Ectodermal cell (in vitro differentiated cells): ENCODE measurements around the gene HLA-DMB.

ENCODE experiments used
- H3K27ac ChIP-seq: 2 replicates; pipeline ENCODE4 v1.7.0; 2013; ENCODE audit warnings: mild to moderate bottlenecking, low read depth, low read length; ENCODE audit not compliant: insufficient read depth, poor library complexity, severe bottlenecking
- H3K27me3 ChIP-seq: 2 replicates; pipeline ENCODE4 v1.7.0; 2013; ENCODE audit warnings: mild to moderate bottlenecking, low read length; ENCODE audit not compliant: insufficient read depth, control insufficient read depth, poor library complexity, severe bottlenecking
- H3K36me3 ChIP-seq: one replicate; pipeline ENCODE4 v1.7.0; 2013; ENCODE audit warnings: low read length; ENCODE audit not compliant: control insufficient read depth, insufficient read depth
- H3K4me1 ChIP-seq: one replicate; pipeline ENCODE4 v1.7.0; 2013; ENCODE audit warnings: low read length; ENCODE audit not compliant: control insufficient read depth, insufficient read depth
- H3K4me3 ChIP-seq: 2 replicates; pipeline ENCODE4 v1.7.0; 2013; ENCODE audit warnings: low read depth, low read length, control low read depth; ENCODE audit not compliant: insufficient read depth
- H3K9me3 ChIP-seq: 2 replicates; pipeline ENCODE4 v1.7.0; 2013; ENCODE audit warnings: mild to moderate bottlenecking, low read length, moderate library complexity; ENCODE audit not compliant: control insufficient read depth
- WGBS, 2 experiments: methylation state at CpG; one replicate each; pipeline ENCODE4 v1.1.7; 2013; ENCODE audit warnings: missing lambda C conversion rate in 2 of 2; 5-methylcytosine and 5-hydroxymethylcytosine counted together

Gene HLA-DMB

DNA sequence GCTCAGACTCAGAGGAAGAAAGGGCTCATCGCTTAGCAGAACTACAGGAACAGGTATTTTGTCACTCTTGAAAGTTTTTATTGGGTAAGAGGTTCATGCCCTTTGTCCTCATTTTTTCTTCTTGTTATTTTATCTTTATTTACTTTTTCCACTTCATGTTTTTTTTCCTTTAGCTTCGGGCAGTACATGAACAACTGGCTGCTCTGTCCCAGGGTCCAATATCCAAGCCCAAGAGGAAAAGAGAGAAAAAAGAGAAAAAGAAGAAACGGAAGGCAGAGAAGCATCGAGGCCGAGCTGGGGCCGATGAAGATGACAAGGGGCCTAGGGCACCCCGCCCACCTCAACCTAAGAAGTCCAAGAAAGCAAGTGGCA is 37.1 kb upstream of the HLA-DMB start:
- Histone ChIP-seq H3K36me3 (peaks cover 76% of the 10 kb centered on the region), H3K27me3 (no peaks in the 10 kb centered on the region), H3K4me1 (peaks cover 6% of the 10 kb centered on the region), H3K9me3 (no peaks in the 10 kb centered on the region), H3K27ac (no peak overlapping the region), H3K4me3 (no peak overlapping the region)
- 96 to 97% methylated on average over 7 of the region's 7 CpGs for WGBS, 2 experiments

GRCh38 chr6:32977272-32977952 is 36.6 kb upstream of the HLA-DMB start:
- H3K4me3 ChIP-seq, result no peak overlapping the region
- peaks cover 80% of the 10 kb centered on the region for H3K36me3 ChIP-seq
- H3K4me1 ChIP-seq, result peaks cover 6% of the 10 kb centered on the region
- no peaks in the 10 kb centered on the region for H3K9me3 ChIP-seq
- H3K27me3 ChIP-seq, result no peaks in the 10 kb centered on the region
- no peak overlapping the region for H3K27ac ChIP-seq
- WGBS, 2 experiments, result 96% methylated on average over 10 of the region's 10 CpGs

GRCh38 chr6:32976334-32977069 is 35.7 kb upstream of the HLA-DMB start:
- H3K27me3 ChIP-seq, result no peaks in the 10 kb centered on the region
- H3K36me3 ChIP-seq, result peaks cover 76% of the 10 kb centered on the region
- no peak overlapping the region for H3K27ac ChIP-seq
- H3K4me1 ChIP-seq, result peaks cover 6% of the 10 kb centered on the region
- 94 to 97% methylated on average over 7 of the region's 7 CpGs for WGBS, 2 experiments
- H3K4me3 ChIP-seq, result no peak overlapping the region
- H3K9me3 ChIP-seq, result no peaks in the 10 kb centered on the region

DNA sequence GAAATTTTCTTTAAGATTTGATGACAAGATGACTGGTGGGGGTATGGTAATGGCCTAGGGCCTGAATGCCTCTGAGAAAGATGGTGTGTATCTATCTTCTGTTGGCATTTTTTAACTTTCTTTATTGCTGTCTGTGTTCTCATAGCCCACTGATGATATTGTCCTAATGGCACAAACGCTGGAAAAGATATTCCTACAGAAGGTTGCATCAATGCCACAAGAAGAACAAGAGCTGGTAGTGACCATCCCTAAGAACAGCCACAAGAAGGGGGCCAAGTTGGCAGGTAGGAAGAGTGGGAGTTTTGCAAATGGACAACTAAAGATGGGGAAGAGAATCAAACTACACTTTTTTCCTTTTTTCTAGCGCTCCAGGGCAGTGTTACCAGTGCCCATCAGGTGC is 35.1 kb upstream of the HLA-DMB start:
- peaks cover 6% of the 10 kb centered on the region for H3K4me1 ChIP-seq
- WGBS, 2 experiments, result 91 to 96% methylated on average over 2 of the region's 2 CpGs
- H3K27me3 ChIP-seq, result no peaks in the 10 kb centered on the region
- H3K9me3 ChIP-seq, result no peaks in the 10 kb centered on the region
- H3K4me3 ChIP-seq, result peak overlapping the region; percentile 21
- peaks cover 70% of the 10 kb centered on the region for H3K36me3 ChIP-seq
- H3K27ac ChIP-seq, result no peak overlapping the region

DNA sequence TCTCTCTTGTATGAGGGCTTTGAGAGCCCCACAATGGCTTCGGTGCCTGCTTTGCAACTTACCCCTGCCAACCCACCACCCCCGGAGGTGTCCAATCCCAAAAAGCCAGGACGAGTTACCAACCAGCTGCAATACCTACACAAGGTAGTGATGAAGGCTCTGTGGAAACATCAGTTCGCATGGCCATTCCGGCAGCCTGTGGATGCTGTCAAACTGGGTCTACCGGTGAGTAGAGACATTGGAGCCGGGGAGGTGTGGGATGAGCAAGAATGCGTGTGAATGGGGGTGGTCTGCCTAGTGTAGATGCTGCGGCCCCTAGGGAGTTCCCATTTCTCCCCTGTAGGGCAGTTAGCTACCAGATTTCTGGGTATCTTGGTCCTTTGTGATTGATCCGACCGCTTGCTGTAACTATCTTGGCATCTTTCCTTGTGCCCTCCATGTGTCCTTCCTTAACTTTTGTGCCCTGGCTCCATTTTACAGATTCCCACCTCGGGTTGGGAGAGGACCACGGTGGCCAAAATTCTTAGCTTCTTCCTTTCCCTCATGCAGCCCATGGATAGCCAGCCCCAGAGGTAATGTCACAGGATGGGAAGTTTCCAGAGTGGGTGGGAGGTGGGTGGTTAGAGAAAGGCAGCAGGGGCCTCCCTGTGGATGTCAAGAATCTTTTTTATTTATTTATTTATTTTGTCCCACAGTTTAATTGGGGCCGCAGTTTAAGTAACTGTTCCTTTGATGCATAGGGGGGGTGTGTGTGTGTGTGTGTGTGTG is 33.9 kb upstream of the HLA-DMB start:
- Histone ChIP-seq H3K4me1 (peaks cover 6% of the 10 kb centered on the region), H3K27me3 (no peaks in the 10 kb centered on the region), H3K9me3 (no peaks in the 10 kb centered on the region), H3K36me3 (peaks cover 58% of the 10 kb centered on the region), H3K4me3 (peak overlapping the region; percentile 95), H3K27ac (no peak overlapping the region)
- WGBS, 2 experiments, result 26 to 40% methylated on average over 13 of the region's 14 CpGs

DNA sequence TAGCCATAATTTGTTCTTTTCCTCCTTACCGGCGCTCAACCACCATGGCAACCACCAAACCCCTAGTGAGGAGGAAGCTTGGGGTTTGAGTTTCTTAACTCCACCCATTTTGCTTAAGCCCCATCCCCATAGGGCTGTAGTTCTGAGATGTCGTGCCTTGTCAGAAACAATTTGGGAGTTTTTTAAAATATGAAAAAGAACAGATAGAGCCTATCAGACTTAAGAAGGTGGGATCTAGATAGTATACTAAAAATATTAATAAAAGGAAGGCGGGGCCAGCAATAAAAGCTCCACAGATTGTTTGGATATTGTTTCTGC is 33.1 kb upstream of the HLA-DMB start:
- peak overlapping the region; percentile 95 for H3K4me3 ChIP-seq
- 0 to 1% methylated on average over 1 to 4 of the region's 4 CpGs for whole genome bisulfite sequencing, 2 experiments
- H3K9me3 ChIP-seq, result no peaks in the 10 kb centered on the region
- peaks cover 6% of the 10 kb centered on the region for H3K4me1 ChIP-seq
- peaks cover 51% of the 10 kb centered on the region for H3K36me3 ChIP-seq
- H3K27me3 ChIP-seq, result no peaks in the 10 kb centered on the region
- no peak overlapping the region for H3K27ac ChIP-seq

DNA sequence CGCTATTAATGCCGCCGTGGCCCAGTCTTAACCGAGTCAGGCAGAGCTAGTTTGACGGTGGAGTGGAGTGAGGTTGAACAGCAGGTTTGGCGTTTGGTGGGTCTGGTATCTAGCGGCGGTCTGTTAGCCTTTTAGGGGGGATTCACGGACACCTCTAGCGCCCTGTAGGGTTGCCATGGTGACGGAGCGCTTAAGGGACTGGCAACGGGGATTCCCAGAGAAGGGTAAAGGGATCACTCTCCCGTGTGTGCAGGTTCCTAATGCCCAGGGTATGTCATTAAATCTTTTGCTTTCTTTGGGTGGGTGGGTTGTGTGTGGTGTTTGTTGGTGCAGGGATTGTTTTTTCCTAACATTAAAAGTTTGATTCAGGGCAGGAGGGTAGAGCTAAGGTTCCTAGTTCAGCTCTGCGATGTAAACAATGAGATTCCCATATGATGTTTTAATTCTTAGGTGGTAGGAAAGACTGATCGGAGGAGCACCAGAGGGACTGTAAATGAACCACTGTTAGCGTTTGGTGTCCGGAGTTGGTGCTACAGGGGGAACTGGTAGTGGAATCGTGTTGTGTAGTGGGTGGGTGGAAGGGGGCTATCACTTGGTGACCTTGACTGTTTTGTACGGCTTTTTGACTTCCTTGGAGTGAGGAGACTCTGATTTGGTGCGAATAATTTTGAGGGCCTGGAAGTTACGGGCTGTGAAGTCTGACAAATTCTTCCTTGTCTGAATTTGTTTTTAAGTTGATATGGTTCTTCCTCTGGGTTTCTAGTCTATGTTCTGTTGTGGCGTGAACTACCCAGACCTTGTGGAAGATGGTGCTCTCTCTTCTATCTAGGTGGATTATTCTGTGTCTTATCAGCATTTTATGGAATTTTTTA is 32.6 kb upstream of the HLA-DMB start:
- no peaks in the 10 kb centered on the region for H3K27me3 ChIP-seq
- peaks cover 6% of the 10 kb centered on the region for H3K4me1 ChIP-seq
- peak overlapping the region; percentile 95 for H3K4me3 ChIP-seq
- H3K9me3 ChIP-seq, result no peaks in the 10 kb centered on the region
- 1 to 2% methylated on average over 23 of the region's 23 CpGs for WGBS, 2 experiments
- peak overlapping the region; percentile 99 for H3K27ac ChIP-seq
- peaks cover 45% of the 10 kb centered on the region for H3K36me3 ChIP-seq

DNA sequence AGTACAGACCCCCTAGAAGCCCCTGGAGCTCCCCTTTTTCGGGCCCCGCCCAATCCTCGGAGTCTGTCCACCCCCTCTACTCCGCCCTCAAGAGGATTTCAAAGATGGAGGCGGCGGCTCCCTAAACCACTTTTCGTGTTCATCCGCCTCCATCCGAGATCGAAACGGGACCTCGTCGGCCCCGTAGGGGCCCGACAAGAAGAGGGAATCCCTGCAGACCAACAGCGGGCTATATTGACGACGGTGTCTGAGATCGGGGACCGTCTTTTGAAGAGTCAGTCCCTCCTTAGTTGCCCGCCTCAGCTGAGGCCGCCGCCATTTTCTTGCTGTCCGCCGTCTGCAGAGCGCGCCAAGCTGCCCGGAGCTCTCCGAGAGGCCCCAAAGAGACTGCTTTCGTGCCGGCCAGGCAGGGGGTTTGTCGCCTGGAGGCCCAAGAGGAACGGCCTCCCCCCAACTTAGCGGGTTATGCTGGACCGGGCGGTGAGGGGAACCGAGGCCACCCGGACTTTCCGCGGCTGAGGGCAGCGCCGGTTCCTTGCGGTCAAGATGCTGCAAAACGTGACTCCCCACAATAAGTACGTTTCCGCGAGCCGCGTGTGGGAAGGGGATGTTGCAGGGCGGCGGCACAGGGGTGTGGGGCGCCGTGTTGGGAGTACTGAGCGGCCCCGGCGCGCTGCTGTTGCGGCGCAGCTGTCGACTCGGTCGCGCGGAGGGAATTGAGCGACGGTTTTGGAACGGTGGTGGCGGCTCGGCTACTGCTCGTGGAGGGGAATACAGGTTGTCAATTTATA is 31.7 kb upstream of the HLA-DMB start:
- H3K27me3 ChIP-seq, result no peaks in the 10 kb centered on the region
- peaks cover 37% of the 10 kb centered on the region for H3K36me3 ChIP-seq
- H3K4me1 ChIP-seq, result peaks cover 6% of the 10 kb centered on the region
- H3K4me3 ChIP-seq, result peak overlapping the region; percentile 95
- H3K9me3 ChIP-seq, result no peaks in the 10 kb centered on the region
- peak overlapping the region; percentile 99 for H3K27ac ChIP-seq
- WGBS, 2 experiments, result 0 to 1% methylated on average over 70 of the region's 70 CpGs

DNA sequence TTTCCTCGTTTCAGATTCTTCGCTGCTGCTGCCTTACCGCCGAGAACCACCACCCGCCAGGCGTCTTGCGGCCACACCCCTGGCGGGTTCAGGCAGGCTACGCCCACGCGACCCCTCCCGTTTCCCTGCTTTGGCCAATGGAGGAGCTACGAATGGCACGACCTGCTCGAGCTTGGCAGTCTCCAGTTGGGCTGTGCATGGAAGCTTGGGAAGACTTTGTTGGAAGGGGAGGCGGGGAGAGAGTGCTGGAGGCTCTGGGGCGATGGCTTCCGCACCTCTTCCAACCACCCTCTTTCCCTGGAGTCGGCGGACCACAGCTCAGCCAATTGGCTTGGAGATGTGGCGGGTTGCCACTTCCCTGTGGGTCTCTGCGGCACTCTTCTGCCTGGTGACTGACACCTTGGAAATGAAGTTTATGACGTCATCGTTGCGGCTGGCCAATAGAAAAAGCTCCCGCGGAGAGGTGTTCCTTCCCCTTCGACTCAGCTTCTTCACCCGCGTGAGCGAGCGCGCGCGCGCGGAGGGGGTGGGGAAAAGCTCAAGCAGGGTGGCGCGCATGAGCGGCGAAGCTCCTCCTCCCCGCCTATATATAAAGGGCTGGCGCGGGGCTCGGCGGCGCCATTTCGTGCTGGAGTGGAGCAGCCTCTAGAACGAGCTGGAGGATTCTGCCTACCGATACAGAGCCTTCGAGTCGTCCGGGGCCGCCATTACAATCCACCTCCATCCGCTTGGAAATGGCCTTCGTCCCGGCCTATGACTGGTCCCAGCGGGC is 30.9 kb upstream of the HLA-DMB start:
- peak overlapping the region; percentile 99 for H3K27ac ChIP-seq
- H3K4me3 ChIP-seq, result peak overlapping the region; percentile 95
- peaks cover 30% of the 10 kb centered on the region for H3K36me3 ChIP-seq
- H3K27me3 ChIP-seq, result no peaks in the 10 kb centered on the region
- WGBS, 2 experiments, result 0 to 1% methylated on average over 58 of the region's 58 CpGs
- no peaks in the 10 kb centered on the region for H3K9me3 ChIP-seq
- peaks cover 13% of the 10 kb centered on the region for H3K4me1 ChIP-seq
